Brain microvascular endothelial cell (primary cell): ENCODE results near the gene CCDC85C.

Experiments
- DNase-seq: peaks from one replicate; pipeline ENCODE4 v3.0.0-alpha.2; 2020
- H3K27ac ChIP-seq: fragments of 250-450 bp; sonication (Bioruptor Pico); 2 replicates; pipeline ENCODE4 v1.5.1; 2020; ENCODE audit warnings: mild to moderate bottlenecking, moderate library complexity
- H3K27me3 ChIP-seq: fragments of 250-450 bp; sonication (Bioruptor Pico); replicated peaks from 2 replicates; pipeline ENCODE4 v1.5.1; 2020; ENCODE audit warnings: mild to moderate bottlenecking
- H3K36me3 ChIP-seq: fragments of 250-450 bp; sonication (Bioruptor Pico); replicated peaks from 2 replicates; pipeline ENCODE4 v1.5.1; 2020; ENCODE audit warnings: mild to moderate bottlenecking
- H3K4me3 ChIP-seq: 2 replicates; pipeline ENCODE4 v1.5.1; 2011; ENCODE audit warnings: low read depth, mild to moderate bottlenecking, control low read depth, low read length, moderate library complexity
- in situ Hi-C: cut with HindIII; loops from 2 replicates; pipeline ENCODE4 v1.10.0; 2017; ENCODE audit warnings: low sequenced_read_pairs, low pct_ligation_motif_present
- TF ChIP-seq, protein P1 (sequence below): IDR thresholded peaks from 2 replicates; pipeline ENCODE4 v1.5.1; 2011; ENCODE audit warnings: low read depth, mild to moderate bottlenecking, moderate library complexity, low read length, control low read depth, inconsistent platforms; ENCODE audit errors: missing control alignments

The CCDC85C gene

DNA sequence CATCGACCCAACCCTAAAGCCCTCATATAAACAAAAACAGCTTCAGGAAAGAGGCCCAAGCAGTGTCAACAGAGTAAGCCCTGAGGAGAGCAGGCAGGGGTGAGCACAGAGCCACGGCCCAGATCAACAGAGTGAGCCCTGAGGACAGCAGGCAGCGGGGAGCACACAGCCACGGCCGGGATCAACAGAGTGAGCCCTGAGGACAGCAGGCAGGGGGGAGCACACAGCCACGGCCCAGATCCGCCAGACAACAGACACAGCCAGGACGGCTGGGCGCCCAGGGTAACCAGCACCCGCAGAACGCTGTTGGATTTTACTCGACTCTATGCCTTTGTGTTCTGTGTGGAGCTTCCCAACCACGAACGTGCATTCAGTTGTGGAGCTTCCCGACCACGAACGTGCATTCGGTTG, 15.0 kb downstream of the CCDC85C start:
- no peak overlapping the region for H3K4me3 ChIP-seq
- H3K27ac ChIP-seq: no peak overlapping the region
- no peaks in the 10 kb centered on the region for H3K27me3 ChIP-seq
- no peaks in the 10 kb centered on the region for H3K36me3 ChIP-seq
- in situ Hi-C loops: no loop called here
- TF ChIP-seq, protein P1, sequence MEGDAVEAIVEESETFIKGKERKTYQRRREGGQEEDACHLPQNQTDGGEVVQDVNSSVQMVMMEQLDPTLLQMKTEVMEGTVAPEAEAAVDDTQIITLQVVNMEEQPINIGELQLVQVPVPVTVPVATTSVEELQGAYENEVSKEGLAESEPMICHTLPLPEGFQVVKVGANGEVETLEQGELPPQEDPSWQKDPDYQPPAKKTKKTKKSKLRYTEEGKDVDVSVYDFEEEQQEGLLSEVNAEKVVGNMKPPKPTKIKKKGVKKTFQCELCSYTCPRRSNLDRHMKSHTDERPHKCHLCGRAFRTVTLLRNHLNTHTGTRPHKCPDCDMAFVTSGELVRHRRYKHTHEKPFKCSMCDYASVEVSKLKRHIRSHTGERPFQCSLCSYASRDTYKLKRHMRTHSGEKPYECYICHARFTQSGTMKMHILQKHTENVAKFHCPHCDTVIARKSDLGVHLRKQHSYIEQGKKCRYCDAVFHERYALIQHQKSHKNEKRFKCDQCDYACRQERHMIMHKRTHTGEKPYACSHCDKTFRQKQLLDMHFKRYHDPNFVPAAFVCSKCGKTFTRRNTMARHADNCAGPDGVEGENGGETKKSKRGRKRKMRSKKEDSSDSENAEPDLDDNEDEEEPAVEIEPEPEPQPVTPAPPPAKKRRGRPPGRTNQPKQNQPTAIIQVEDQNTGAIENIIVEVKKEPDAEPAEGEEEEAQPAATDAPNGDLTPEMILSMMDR: no peak
- no peak for DNase-seq

DNA sequence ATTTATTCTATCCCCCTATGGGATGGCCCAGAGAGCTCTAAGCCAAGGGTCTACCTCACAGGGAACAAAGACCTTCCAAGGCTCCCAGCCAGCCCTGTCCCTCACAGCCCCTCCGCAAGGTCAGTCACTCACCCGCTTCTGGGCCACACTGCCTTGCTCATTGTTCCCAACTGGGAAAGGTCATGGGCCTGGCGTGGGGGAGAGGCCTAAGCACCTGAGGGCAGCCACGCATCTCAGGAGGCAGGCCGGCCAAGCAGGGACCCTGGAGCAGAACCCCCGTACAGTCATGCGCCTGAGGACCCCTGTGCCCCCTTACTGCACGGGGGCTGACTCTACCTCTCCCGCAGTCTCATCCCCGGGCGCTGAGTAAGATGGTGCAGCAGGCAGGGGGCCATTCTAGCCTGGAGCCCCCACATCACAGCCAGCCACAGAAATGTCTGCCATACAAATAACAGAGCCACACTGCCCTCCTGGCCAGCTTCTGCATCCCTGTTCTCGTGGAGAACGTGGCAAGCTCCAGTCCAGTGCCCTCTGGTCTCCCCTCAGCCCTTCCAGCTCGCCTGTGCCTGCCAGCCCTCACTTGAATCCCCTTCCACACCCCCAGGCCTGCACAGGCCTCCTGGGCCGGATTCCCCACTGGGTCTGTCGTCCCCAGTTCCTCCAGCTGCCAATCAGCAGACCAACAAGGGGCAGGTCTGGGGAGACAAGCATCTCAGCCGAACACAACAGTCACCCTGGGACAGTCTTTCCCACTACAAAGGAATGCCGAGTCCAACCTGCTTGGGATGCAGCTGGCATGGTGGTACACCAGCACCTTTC, 16.3 kb downstream of the CCDC85C start:
- Histone ChIP-seq H3K27me3 (no peaks in the 10 kb centered on the region), H3K36me3 (no peaks in the 10 kb centered on the region), H3K4me3 (no peak overlapping the region), H3K27ac (no peak overlapping the region)
- in situ Hi-C loops: no loop called here
- no peak for DNase-seq
- TF ChIP-seq, protein P1: no peak

DNA sequence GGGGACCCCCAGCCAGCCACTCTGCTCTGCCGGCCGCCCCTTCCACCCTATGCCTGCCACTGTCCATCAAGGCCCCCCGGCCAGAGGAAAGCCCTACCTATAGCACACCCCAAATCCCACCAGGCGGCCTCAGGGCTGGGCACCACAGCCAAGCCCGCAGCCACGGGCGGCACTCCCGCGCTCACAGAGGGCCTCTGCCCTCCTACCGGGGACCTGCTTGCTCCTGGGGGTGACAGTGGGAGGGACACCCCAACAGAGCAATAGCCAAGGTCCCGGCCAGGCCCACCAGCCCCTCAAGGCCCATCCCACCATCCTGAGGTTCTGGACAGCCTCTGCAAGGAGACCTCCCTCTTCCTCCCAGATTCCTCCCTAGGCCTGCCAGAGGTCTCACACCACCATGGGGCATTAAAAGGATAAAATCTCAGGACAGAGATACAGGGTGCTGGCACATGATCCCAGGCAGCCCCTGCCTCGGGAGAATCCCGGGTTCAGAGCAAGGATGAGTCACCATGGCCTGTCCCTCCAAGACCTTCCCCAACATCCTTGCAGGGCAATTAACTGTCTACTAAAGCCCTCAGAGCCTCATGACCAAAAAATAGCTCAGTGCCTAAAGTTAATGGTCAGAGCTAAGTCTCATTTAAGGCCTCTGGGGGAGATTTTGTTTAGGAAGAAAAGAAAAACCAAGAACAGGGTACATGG, 17.1 kb downstream of the CCDC85C start:
- in situ Hi-C loops: no loop called here
- TF ChIP-seq, protein P1: no peak

DNA sequence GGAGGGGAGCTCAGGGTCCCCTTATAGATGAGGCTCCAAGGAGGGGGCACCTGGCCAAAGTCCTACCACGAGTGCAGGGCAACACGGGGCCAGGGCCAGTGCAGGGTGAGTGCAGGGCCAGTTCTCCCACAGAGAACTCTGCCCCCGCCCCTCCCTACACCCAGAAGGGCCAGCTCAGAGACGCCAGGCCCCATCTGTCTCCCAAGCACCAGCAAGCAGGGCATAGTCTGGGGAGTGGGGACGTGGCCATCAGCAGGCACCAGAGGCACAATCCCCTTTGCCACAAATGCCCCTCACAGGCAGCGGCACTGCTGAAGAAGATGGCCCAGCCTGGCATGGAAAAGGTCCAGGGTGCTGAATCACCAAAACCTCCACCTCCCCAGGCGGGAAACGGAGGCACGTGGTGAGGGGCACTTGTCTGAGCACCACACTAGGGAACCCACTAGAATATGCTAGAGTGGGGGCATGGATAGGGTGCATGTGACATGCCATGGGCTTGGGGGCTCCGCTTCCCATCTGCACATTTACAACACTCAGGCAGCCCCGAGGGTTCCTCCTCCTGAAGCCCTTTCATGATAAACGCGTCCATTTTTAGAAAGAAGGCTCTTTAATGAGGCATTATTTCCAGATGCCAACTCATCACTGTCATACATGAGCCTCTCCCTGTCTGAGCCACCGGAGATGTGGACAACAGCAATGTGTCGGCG, 17.8 kb downstream of the CCDC85C start:
- DNase-seq: no peak
- Histone ChIP-seq H3K27ac (no peak overlapping the region), H3K4me3 (no peak overlapping the region), H3K36me3 (no peaks in the 10 kb centered on the region), H3K27me3 (no peaks in the 10 kb centered on the region)
- TF ChIP-seq, protein P1: no peak
- in situ Hi-C loops: no loop called here

More for the DNA sequence above, 17.1 kb downstream of the CCDC85C start:
- DNase-seq: no peak
- no peaks in the 10 kb centered on the region for H3K27me3 ChIP-seq
- no peak overlapping the region for H3K27ac ChIP-seq
- no peak overlapping the region for H3K4me3 ChIP-seq
- H3K36me3 ChIP-seq: no peaks in the 10 kb centered on the region

DNA sequence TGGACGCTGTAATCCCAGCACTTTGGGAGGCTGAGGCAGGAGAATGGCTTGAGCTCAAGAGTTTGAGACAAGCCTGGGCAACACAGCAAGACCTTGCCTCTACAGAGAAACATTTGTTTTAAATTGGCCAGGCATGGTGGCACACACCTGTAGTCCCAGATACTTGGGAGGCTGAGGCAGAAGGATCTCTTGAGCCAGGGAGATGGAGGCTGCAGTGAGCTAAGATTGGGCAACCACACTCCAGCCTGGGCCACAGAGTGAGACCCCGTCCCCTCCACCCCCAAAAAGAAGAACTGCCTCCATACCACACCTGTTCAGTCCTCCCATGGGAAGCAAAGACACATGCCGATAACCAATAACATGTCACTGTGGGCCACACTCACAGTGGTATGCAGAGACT, 19.2 kb downstream of the CCDC85C start:
- Histone ChIP-seq H3K27me3 (no peaks in the 10 kb centered on the region), H3K36me3 (no peaks in the 10 kb centered on the region), H3K27ac (no peak overlapping the region), H3K4me3 (no peak overlapping the region)
- DNase-seq: no peak
- in situ Hi-C loops: no loop called here
- TF ChIP-seq, protein P1: no peak
